ENCODE measurements around the gene CCNI2. TPM values are rescaled to one million over a fixed set of nuclear protein-coding genes. Genes with fewer than 3 reads are reported as not detected.

Gene CCNI2
- total and polyA plus RNA-seq, 2 experiments from 2014 or later: 0.73 TPM; not detected in 1

GRCh38 chr5:132782101-132782500 lies 34.9 kb downstream of the CCNI2 start:
- no peak overlapping the region for H3K9ac ChIP-seq
- peak; percentile 78 for DNase-seq
- H4K20me1 ChIP-seq (ENCODE audit: insufficient read depth): no peaks in the 10 kb centered on the region
- H3K4me2 ChIP-seq (ENCODE audit: unreplicated experiment): peak overlapping the region; percentile 22
- no peaks in the 10 kb centered on the region for H3K9me2 ChIP-seq (ENCODE audit: insufficient read depth)
- peak overlapping the region; percentile 88 for H2AFZ ChIP-seq
- no peaks in the 10 kb centered on the region for H3F3A ChIP-seq (ENCODE audit: insufficient read depth)
- no peaks in the 10 kb centered on the region for H3K36me3 ChIP-seq (ENCODE audit: low read depth)
- no peaks in the 10 kb centered on the region for H3K27me3 ChIP-seq (replicated peaks; ENCODE audit: insufficient read depth)
- peaks cover 4% of the 10 kb centered on the region; the same call in 1 of the 2 replicates for H3K79me2 ChIP-seq (ENCODE audit: insufficient read depth)
- H3K4me1 ChIP-seq (ENCODE audit: insufficient read depth): peaks cover 28% of the 10 kb centered on the region
- no peaks in the 10 kb centered on the region for H3K9me3 ChIP-seq (ENCODE audit: low read depth)
- 41 to 47% methylated on average over 4 of the region's 4 CpGs for WGBS, 2 experiments (ENCODE audit: low coverage in 1 of 2, low lambda C conversion rate in 2 of 2, missing lambda C conversion rate in 2 of 2)
- TF ChIP-seq EZH2phosphoT487 (IDR thresholded peaks at IDR 0.05; ENCODE audit: insufficient read depth, low read depth) (no peak), EZH2 (IDR thresholded peaks at IDR 0.05; ENCODE audit: insufficient read depth, poor library complexity, severe bottlenecking) (no peak)
- H3K4me3 ChIP-seq: no peak overlapping the region
- in situ Hi-C loops (cut with MboI): no loop called here
- peak overlapping the region; percentile 52; the same call in 1 of the 2 replicates for H3K27ac ChIP-seq

DNA sequence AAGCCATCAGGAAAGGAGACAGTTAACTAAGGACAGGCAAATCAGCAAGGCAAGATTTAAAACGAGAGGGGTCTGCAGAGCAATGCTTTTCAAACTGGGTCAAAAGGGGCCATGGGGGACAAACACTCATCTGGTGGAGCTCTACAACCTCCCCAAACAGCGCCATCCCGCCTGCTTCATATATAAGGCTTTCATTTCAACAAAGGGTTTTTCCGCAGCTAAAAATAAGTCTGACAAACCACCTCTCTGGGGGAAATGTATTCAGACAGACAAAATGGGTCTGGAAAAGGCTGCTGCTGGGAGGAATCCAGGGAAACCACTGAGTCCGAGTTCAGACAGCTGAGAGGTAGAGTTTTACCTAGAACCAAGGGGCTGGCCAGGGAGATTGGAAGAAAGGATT lies 38.1 kb downstream of the CCNI2 start:
- no peak overlapping the region for H3K4me3 ChIP-seq
- H3K9me2 ChIP-seq (ENCODE audit: insufficient read depth): no peaks in the 10 kb centered on the region
- no peaks in the 10 kb centered on the region for H3K36me3 ChIP-seq (ENCODE audit: low read depth)
- no peak for DNase-seq
- TF ChIP-seq EZH2phosphoT487 (IDR thresholded peaks at IDR 0.05; ENCODE audit: insufficient read depth, low read depth) (no peak), EZH2 (IDR thresholded peaks at IDR 0.05; ENCODE audit: insufficient read depth, poor library complexity, severe bottlenecking) (no peak)
- no peaks in the 10 kb centered on the region; the same call in 1 of the 2 replicates for H3F3A ChIP-seq (ENCODE audit: insufficient read depth)
- no peak overlapping the region for H3K9ac ChIP-seq
- H2AFZ ChIP-seq: no peak overlapping the region
- no peaks in the 10 kb centered on the region for H3K9me3 ChIP-seq (ENCODE audit: low read depth)
- H3K4me2 ChIP-seq (ENCODE audit: unreplicated experiment): no peak overlapping the region
- H3K27ac ChIP-seq: no peak overlapping the region
- no peaks in the 10 kb centered on the region for H4K20me1 ChIP-seq (ENCODE audit: insufficient read depth)
- 87 to 88% methylated on average over 5 of the region's 5 CpGs for WGBS, 2 experiments (ENCODE audit: low coverage in 1 of 2, low lambda C conversion rate in 2 of 2, missing lambda C conversion rate in 2 of 2)
- H3K4me1 ChIP-seq (ENCODE audit: insufficient read depth): peaks cover 35% of the 10 kb centered on the region
- no peaks in the 10 kb centered on the region for H3K79me2 ChIP-seq (ENCODE audit: insufficient read depth)
- in situ Hi-C loops (cut with MboI): no loop called here
- H3K27me3 ChIP-seq (replicated peaks; ENCODE audit: insufficient read depth): no peaks in the 10 kb centered on the region

DNA sequence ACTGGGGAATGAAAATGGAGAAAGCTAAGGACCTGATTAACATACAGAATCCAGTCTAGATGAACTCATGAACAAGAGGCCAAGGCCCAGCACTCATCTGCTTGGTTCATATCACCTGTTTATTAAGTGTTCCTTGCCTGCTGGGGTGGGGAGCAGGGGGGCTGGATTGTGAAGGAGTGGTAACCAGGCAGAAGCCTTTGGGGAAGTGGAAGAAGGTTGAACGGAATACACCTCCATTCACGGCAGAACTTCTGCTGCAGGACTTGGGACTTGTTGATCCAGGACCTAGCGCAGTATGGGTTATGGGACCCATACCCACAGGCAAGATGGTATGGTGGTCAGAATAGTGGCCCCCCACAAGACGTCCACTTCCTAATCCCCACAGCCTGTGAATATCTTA lies 38.6 kb downstream of the CCNI2 start:
- no peaks in the 10 kb centered on the region for H4K20me1 ChIP-seq (ENCODE audit: insufficient read depth)
- H3K9me3 ChIP-seq (ENCODE audit: low read depth): no peaks in the 10 kb centered on the region
- no peak overlapping the region for H2AFZ ChIP-seq
- no peaks in the 10 kb centered on the region for H3K27me3 ChIP-seq (replicated peaks; ENCODE audit: insufficient read depth)
- no peaks in the 10 kb centered on the region for H3K9me2 ChIP-seq (ENCODE audit: insufficient read depth)
- no peak overlapping the region for H3K9ac ChIP-seq
- H3F3A ChIP-seq (ENCODE audit: insufficient read depth): no peaks in the 10 kb centered on the region; the same call in 1 of the 2 replicates
- DNase-seq: no peak
- TF ChIP-seq EZH2phosphoT487 (IDR thresholded peaks at IDR 0.05; ENCODE audit: insufficient read depth, low read depth) (no peak), EZH2 (IDR thresholded peaks at IDR 0.05; ENCODE audit: insufficient read depth, poor library complexity, severe bottlenecking) (no peak)
- H3K4me1 ChIP-seq (ENCODE audit: insufficient read depth): peaks cover 35% of the 10 kb centered on the region
- no peaks in the 10 kb centered on the region for H3K36me3 ChIP-seq (ENCODE audit: low read depth)
- no peak overlapping the region for H3K4me3 ChIP-seq
- no peak overlapping the region for H3K27ac ChIP-seq
- WGBS, 2 experiments (ENCODE audit: low coverage in 1 of 2, low lambda C conversion rate in 2 of 2, missing lambda C conversion rate in 2 of 2): 92 to 93% methylated on average over 4 of the region's 4 CpGs
- H3K4me2 ChIP-seq (ENCODE audit: unreplicated experiment): no peak overlapping the region
- H3K79me2 ChIP-seq (ENCODE audit: insufficient read depth): no peaks in the 10 kb centered on the region
- in situ Hi-C loops (cut with MboI): no loop called here

GRCh38 chr5:132787076-132787475 lies 39.9 kb downstream of the CCNI2 start:
- no peaks in the 10 kb centered on the region for H3K9me3 ChIP-seq (ENCODE audit: low read depth)
- no peaks in the 10 kb centered on the region for H4K20me1 ChIP-seq (ENCODE audit: insufficient read depth)
- no peak for TF ChIP-seq EZH2 (IDR thresholded peaks at IDR 0.05; ENCODE audit: insufficient read depth, poor library complexity, severe bottlenecking)
- no peak for TF ChIP-seq EZH2phosphoT487 (IDR thresholded peaks at IDR 0.05; ENCODE audit: insufficient read depth, low read depth)
- H3K27me3 ChIP-seq (replicated peaks; ENCODE audit: insufficient read depth): no peaks in the 10 kb centered on the region
- no peaks in the 10 kb centered on the region for H3K79me2 ChIP-seq (ENCODE audit: insufficient read depth)
- in situ Hi-C loops (cut with MboI): no loop called here
- no peak overlapping the region for H3K4me3 ChIP-seq
- H3K36me3 ChIP-seq (ENCODE audit: low read depth): no peaks in the 10 kb centered on the region
- H3K4me2 ChIP-seq (ENCODE audit: unreplicated experiment): no peak overlapping the region
- peaks cover 27% of the 10 kb centered on the region for H3K4me1 ChIP-seq (ENCODE audit: insufficient read depth)
- H3K27ac ChIP-seq: no peak overlapping the region
- WGBS, 2 experiments (ENCODE audit: low coverage in 1 of 2, low lambda C conversion rate in 2 of 2, missing lambda C conversion rate in 2 of 2): 100% methylated on average over 1 of the region's 1 CpG
- H3K9ac ChIP-seq: no peak overlapping the region
- H3K9me2 ChIP-seq (ENCODE audit: insufficient read depth): no peaks in the 10 kb centered on the region
- H3F3A ChIP-seq (ENCODE audit: insufficient read depth): no peaks in the 10 kb centered on the region; the same call in 1 of the 2 replicates
- peak; percentile 81 for DNase-seq
- no peak overlapping the region for H2AFZ ChIP-seq

DNA sequence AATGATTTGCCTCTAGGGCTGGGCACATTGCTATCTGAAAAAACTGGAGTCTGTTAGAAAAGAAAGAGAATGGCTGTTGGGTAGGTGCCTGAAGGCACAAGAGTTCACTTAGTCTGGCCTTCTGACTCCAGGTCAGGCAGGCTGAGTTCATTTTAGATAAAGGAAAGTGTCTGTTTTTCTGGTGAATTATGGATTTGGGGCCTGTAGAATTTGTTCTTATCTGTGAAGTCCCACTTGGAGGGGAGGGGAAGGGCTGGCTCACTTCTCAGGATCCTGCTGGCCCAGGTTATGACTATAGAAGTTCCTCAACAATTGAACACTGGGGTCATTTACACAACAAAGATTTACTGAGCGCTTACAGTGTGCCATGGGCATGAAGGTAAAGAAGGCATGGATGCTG lies 41.3 kb downstream of the CCNI2 start:
- Histone ChIP-seq H3K9ac (no peak overlapping the region), H3K27ac (no peak overlapping the region), H3K4me3 (no peak overlapping the region), H3K79me2 (ENCODE audit: insufficient read depth) (no peaks in the 10 kb centered on the region), H3K36me3 (ENCODE audit: low read depth) (no peaks in the 10 kb centered on the region), H3F3A (ENCODE audit: insufficient read depth) (no peaks in the 10 kb centered on the region; the same call in 1 of the 2 replicates), H3K27me3 (replicated peaks; ENCODE audit: insufficient read depth) (no peaks in the 10 kb centered on the region), H2AFZ (no peak overlapping the region), H3K9me2 (ENCODE audit: insufficient read depth) (no peaks in the 10 kb centered on the region), H4K20me1 (ENCODE audit: insufficient read depth) (no peaks in the 10 kb centered on the region), H3K9me3 (ENCODE audit: low read depth) (no peaks in the 10 kb centered on the region), H3K4me1 (ENCODE audit: insufficient read depth) (peaks cover 13% of the 10 kb centered on the region), H3K4me2 (ENCODE audit: unreplicated experiment) (no peak overlapping the region)
- TF ChIP-seq EZH2 (IDR thresholded peaks at IDR 0.05; ENCODE audit: insufficient read depth, poor library complexity, severe bottlenecking) (no peak), EZH2phosphoT487 (IDR thresholded peaks at IDR 0.05; ENCODE audit: insufficient read depth, low read depth) (no peak)
- in situ Hi-C loops (cut with MboI): no loop called here
- DNase-seq: no peak
- WGBS, 2 experiments (ENCODE audit: low coverage in 1 of 2, low lambda C conversion rate in 2 of 2, missing lambda C conversion rate in 2 of 2): 95 to 96% methylated on average over 1 of the region's 1 CpG
